HepG2 (cell line): Measurements from ENCODE around the gene COQ8A. TPM values are rescaled to one million over a fixed set of nuclear protein-coding genes. Genes with fewer than 3 reads are reported as not detected.

Experiments used
- FOXC1 ChIP-seq: sonication (generic); formaldehyde crosslinking; IDR thresholded peaks from 2 replicates; pipeline ENCODE4 v1.8.0; 2022; ENCODE audit warnings: mild to moderate bottlenecking, missing genetic modification reagents, borderline replicate concordance
- GFI1 ChIP-seq: sonication (generic); formaldehyde crosslinking; IDR thresholded peaks from 2 replicates; pipeline ENCODE4 v1.5.0; 2020; ENCODE audit warnings: missing genetic modification reagents, mild to moderate bottlenecking, borderline replicate concordance
- GLMP ChIP-seq: sonication (generic); formaldehyde crosslinking; IDR thresholded peaks from 2 replicates; pipeline ENCODE4 v1.9.0; 2021; ENCODE audit warnings: missing genetic modification reagents, mild to moderate bottlenecking, borderline replicate concordance
- HDAC1 ChIP-seq: sonication (generic); formaldehyde crosslinking; IDR thresholded peaks from 2 replicates; pipeline ENCODE4 v1.5.1; 2020; ENCODE audit warnings: mild to moderate bottlenecking, missing genetic modification reagents
- PBX3 ChIP-seq: sonication (generic); formaldehyde crosslinking; IDR thresholded peaks from 2 replicates; pipeline ENCODE4 v1.8.1; 2023; ENCODE audit warnings: missing genetic modification reagents, inconsistent platforms, borderline replicate concordance
- PHB2 ChIP-seq: fragments of 450-650 bp; IDR thresholded peaks from 2 replicates; pipeline ENCODE4 v1.6.1; 2018; ENCODE audit not compliant: partially characterized antibody
- PITX1 ChIP-seq: sonication (generic); formaldehyde crosslinking; IDR thresholded peaks from 2 replicates; pipeline ENCODE4 v1.5.1; 2020; ENCODE audit warnings: mild to moderate bottlenecking, missing genetic modification reagents
- PPARG ChIP-seq: conservative IDR thresholded peaks from 2 replicates; pipeline ENCODE4 v1.6.1; 2016; ENCODE audit warnings: missing biosample characterization, missing genetic modification reagents
- RORA ChIP-seq: sonication (generic); formaldehyde crosslinking; IDR thresholded peaks from 2 replicates; pipeline ENCODE4 v1.5.0; 2020; ENCODE audit warnings: mild to moderate bottlenecking, missing genetic modification reagents, moderate library complexity
- SNAPC4 ChIP-seq: sonication (generic); formaldehyde crosslinking; IDR thresholded peaks from 2 replicates; pipeline ENCODE4 v1.4.0; 2020; ENCODE audit warnings: mild to moderate bottlenecking, missing genetic modification reagents
- SUZ12 ChIP-seq: fragments of 150-350 bp; IDR thresholded peaks from 2 replicates; pipeline ENCODE4 v1.6.1; 2014; ENCODE audit warnings: low read depth, low read length
- THAP11 ChIP-seq: IDR thresholded peaks from 2 replicates; pipeline ENCODE4 v1.6.1; 2016; ENCODE audit warnings: missing biosample characterization, missing genetic modification reagents
- THYN1 ChIP-seq: sonication (generic); formaldehyde crosslinking; IDR thresholded peaks from 2 replicates; pipeline ENCODE4 v1.8.1; 2023; ENCODE audit warnings: low read depth, mild to moderate bottlenecking, moderate library complexity, missing genetic modification reagents, borderline replicate concordance
- ZMAT3 ChIP-seq: sonication (generic); formaldehyde crosslinking; conservative IDR thresholded peaks from 2 replicates; pipeline ENCODE4 v1.7.0; 2021; ENCODE audit warnings: missing genetic modification reagents
- ZNF263 ChIP-seq: sonication (generic); formaldehyde crosslinking; IDR thresholded peaks from 2 replicates; pipeline ENCODE4 v1.4.0; 2020; ENCODE audit warnings: missing genetic modification reagents
- ZNF619 ChIP-seq: sonication (generic); formaldehyde crosslinking; IDR thresholded peaks from 2 replicates; pipeline ENCODE4 v1.4.0; 2020; ENCODE audit warnings: mild to moderate bottlenecking, missing genetic modification reagents
- polyA plus RNA-seq, 8 experiments: library from polyadenylated mRNA; depleted of rRNA in 3 of 8; stranded (reverse) in 7 of 8; unstranded in 1 of 8; fragments of >200 nt; fragmentation: Illumina TruSeq in 4 of 8; extraction: Trizol in 4 of 8; gene quantifications; 2 replicates each; pipeline versions ENCODE4 v1.2.1 to v1.2.3, GENCODE V29; 2011 to 2016; ENCODE audit warnings: low read depth in 4 of 8, missing spikeins in 1 of 8, mixed read lengths in 1 of 8; ENCODE audit not compliant: insufficient read depth in 1 of 8
- total RNA-seq, 5 experiments: library from RNA; depleted of rRNA; stranded (reverse); fragments of >200 nt; fragmentation: Illumina TruSeq; extraction: Trizol; gene quantifications; 2 replicates each; pipeline ENCODE4 v1.2.3, GENCODE V29; 2016; ENCODE audit warnings: low read depth in 1 of 5
- TF ChIP-seq, protein P1 (sequence below): sonication (generic); formaldehyde crosslinking; IDR thresholded peaks from 2 replicates; pipeline ENCODE4 v1.4.0; 2020; ENCODE audit warnings: mild to moderate bottlenecking, missing genetic modification reagents, borderline replicate concordance

COQ8A gene
- total and polyA plus RNA-seq, 2 of the 13 experiments (the other 11 are each of a cell fraction or from before 2014, with no cell fraction given): 60.4 to 88.7 TPM

- TF ChIP-seq RORA (CRISPR knock-in tag) (no peak), PHB2 (no peak), GLMP (CRISPR knock-in tag) (peak; percentile 58; the same call in 1 of the 2 replicates), SNAPC4 (CRISPR knock-in tag) (peak; percentile 93), ZNF619 (peak; percentile 18; the same call in 1 of the 2 replicates), THYN1 (CRISPR knock-in tag) (no peak), HDAC1 (CRISPR knock-in tag) (0 out of 2 replicates have a peak, but pooled peaks have one; percentile 21), PBX3 (CRISPR knock-in tag) (no peak; the same call in 1 of the 2 replicates), THAP11 (CRISPR knock-in tag) (peak; percentile 85), PITX1 (CRISPR knock-in tag) (peak; percentile 84), FOXC1 (CRISPR knock-in tag) (peak; percentile 83; the same call in 1 of the 2 replicates), SUZ12 (no peak), ZNF263 (CRISPR knock-in tag) (0 out of 2 replicates have a peak, but pooled peaks have one; percentile 3), GFI1 (CRISPR knock-in tag) (peak; percentile 44; the same call in 1 of the 2 replicates), PPARG (CRISPR knock-in tag) (no peak), ZMAT3 (CRISPR knock-in tag) (peak; percentile 98)
- TF ChIP-seq, protein P1, sequence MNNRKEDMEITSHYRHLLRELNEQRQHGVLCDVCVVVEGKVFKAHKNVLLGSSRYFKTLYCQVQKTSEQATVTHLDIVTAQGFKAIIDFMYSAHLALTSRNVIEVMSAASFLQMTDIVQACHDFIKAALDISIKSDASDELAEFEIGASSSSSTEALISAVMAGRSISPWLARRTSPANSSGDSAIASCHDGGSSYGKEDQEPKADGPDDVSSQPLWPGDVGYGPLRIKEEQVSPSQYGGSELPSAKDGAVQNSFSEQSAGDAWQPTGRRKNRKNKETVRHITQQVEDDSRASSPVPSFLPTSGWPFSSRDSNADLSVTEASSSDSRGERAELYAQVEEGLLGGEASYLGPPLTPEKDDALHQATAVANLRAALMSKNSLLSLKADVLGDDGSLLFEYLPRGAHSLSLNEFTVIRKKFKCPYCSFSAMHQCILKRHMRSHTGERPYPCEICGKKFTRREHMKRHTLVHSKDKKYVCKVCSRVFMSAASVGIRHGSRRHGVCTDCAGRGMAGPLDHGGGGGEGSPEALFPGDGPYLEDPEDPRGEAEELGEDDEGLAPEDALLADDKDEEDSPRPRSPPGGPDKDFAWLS (CRISPR knock-in tag): 0 out of 2 replicates have a peak, but pooled peaks have one; percentile 21
Measured at GRCh38 chr1:226939438-226940028, 561 bp upstream of the COQ8A start (continued).
